Keratinocyte (primary cell): ENCODE measurements around the gene BSX. TPM values are rescaled to one million over a fixed set of nuclear protein-coding genes. Genes with fewer than 3 reads are reported as not detected.

Experiments
- DNase-seq: peaks from one replicate; pipeline ENCODE4 v3.0.0-alpha.2; 2011; ENCODE audit warnings: low read depth, missing footprints, low spot score
- FAIRE-seq: peaks from 2 replicates; lab custom pipeline; 2011; peaks lifted over from hg19 to GRCh38; lab: Jason Lieb, UNC
- H2AFZ ChIP-seq: 2 replicates; pipeline ENCODE4 v1.6.0; 2012; ENCODE audit warnings: low read length, control low read depth, inconsistent platforms; ENCODE audit not compliant: control insufficient read depth
- H3K27ac ChIP-seq: 2 replicates; pipeline ENCODE4 v1.5.1; 2011; ENCODE audit warnings: low read length; ENCODE audit not compliant: control insufficient read depth, insufficient read depth
- H3K27me3 ChIP-seq: 3 replicates; pipeline ENCODE4 v1.6.0; 2011; ENCODE audit warnings: low read length; ENCODE audit not compliant: control insufficient read depth, insufficient read depth; ENCODE audit errors: extremely low read depth
- H3K36me3 ChIP-seq, 2 experiments: 2 replicates in 1 of 2; 3 replicates in 1 of 2; pipeline ENCODE4 v1.5.1; 2011; ENCODE audit warnings: low read length in 2 of 2, mild to moderate bottlenecking in 1 of 2; ENCODE audit not compliant: control insufficient read depth in 2 of 2, insufficient read depth in 2 of 2; ENCODE audit errors: extremely low read depth in 1 of 2
- H3K4me1 ChIP-seq: 3 replicates; pipeline ENCODE4 v1.5.1; 2011; ENCODE audit warnings: low read length; ENCODE audit not compliant: control insufficient read depth, insufficient read depth; ENCODE audit errors: extremely low read depth
- H3K4me2 ChIP-seq: 3 replicates; pipeline ENCODE4 v1.6.0; 2011; ENCODE audit warnings: low read depth, low read length; ENCODE audit not compliant: control insufficient read depth, insufficient read depth; ENCODE audit errors: extremely low read depth
- H3K4me3 ChIP-seq, 3 experiments: fragments of 200-600 bp in 1 of 3; sonication (generic) in 1 of 3; 2 replicates in 2 of 3; 3 replicates in 1 of 3; pipeline ENCODE4 v1.5.1; 2011 to 2016; ENCODE audit warnings: low read length in 3 of 3, mild to moderate bottlenecking in 3 of 3, control low read depth in 2 of 3, inconsistent platforms in 1 of 3, low read depth in 1 of 3, mixed read lengths in 1 of 3, mixed run types in 1 of 3, moderate library complexity in 1 of 3; ENCODE audit not compliant: control insufficient read depth in 2 of 3, insufficient read depth in 2 of 3; ENCODE audit errors: extremely low read depth in 1 of 3
- H3K79me2 ChIP-seq: 2 replicates; pipeline ENCODE4 v1.6.0; 2012; ENCODE audit warnings: low read length; ENCODE audit not compliant: control insufficient read depth, insufficient read depth
- H3K9ac ChIP-seq: 3 replicates; pipeline ENCODE4 v1.6.0; 2011; ENCODE audit warnings: low read length; ENCODE audit not compliant: control insufficient read depth, insufficient read depth; ENCODE audit errors: extremely low read depth
- H3K9me1 ChIP-seq: 3 replicates; pipeline ENCODE4 v1.6.0; 2011; ENCODE audit warnings: low read length; ENCODE audit not compliant: control insufficient read depth, insufficient read depth; ENCODE audit errors: extremely low read depth
- H3K9me3 ChIP-seq: 2 replicates; pipeline ENCODE4 v1.5.1; 2012; ENCODE audit warnings: low read depth, low read length; ENCODE audit not compliant: control insufficient read depth
- H4K20me1 ChIP-seq: 3 replicates; pipeline ENCODE4 v1.6.0; 2011; ENCODE audit warnings: low read length; ENCODE audit not compliant: control insufficient read depth, insufficient read depth; ENCODE audit errors: extremely low read depth
- CTCF ChIP-seq, 3 experiments: IDR thresholded peaks in 1 of 3; conservative IDR thresholded peaks in 1 of 3; optimal IDR thresholded peaks in 1 of 3; 2 replicates in 2 of 3; 3 replicates in 1 of 3; pipeline versions ENCODE3 to v1.5.1; 2011; ENCODE audit warnings: low read length in 3 of 3, mild to moderate bottlenecking in 3 of 3, moderate library complexity in 2 of 3, control low read depth in 1 of 3, inconsistent platforms in 1 of 3; ENCODE audit not compliant: insufficient read depth in 2 of 3; ENCODE audit errors: extremely low read depth in 1 of 3
- EZH2 ChIP-seq: IDR thresholded peaks from one replicate; pipeline ENCODE4 v1.6.1; 2012; ENCODE audit warnings: inconsistent platforms, mild to moderate bottlenecking, low read length, moderate library complexity
- dilution Hi-C: fragments of 300-500 bp; cut with MboI; formaldehyde crosslinking; loops from one replicate; pipeline ENCODE4 v1.7.0; 2020; ENCODE audit warnings: low sequenced_read_pairs; ENCODE audit not compliant: extremely low pct_ligation_motif_present
- polyA plus RNA-seq, 5 experiments: library from polyadenylated mRNA; depleted of rRNA in 3 of 5; stranded (reverse) in 3 of 5; stranded (forward) in 1 of 5; unstranded in 1 of 5; fragments of >200 nt; gene quantifications; 1 replicate in 1 of 5; 2 replicates in 3 of 5; 3 replicates in 1 of 5; pipeline versions ENCODE4 v1.2.1 to v1.2.3, GENCODE V29; 2011 to 2012; ENCODE audit warnings: missing spikeins in 2 of 5, low read depth in 1 of 5, low replicate concordance in 1 of 5

The BSX gene
- polyA plus RNA-seq, 1 donor (not counting 4 experiments of a cell fraction or from before 2014, with no cell fraction given), result not detected

- Histone ChIP-seq H3K9me1 (no peaks in the 10 kb centered on the region), H3K9me3 (no peaks in the 10 kb centered on the region), H2AFZ (no peak overlapping the region), H3K4me3 (no peak overlapping the region), H3K79me2 (no peaks in the 10 kb centered on the region), H3K27me3 (no peaks in the 10 kb centered on the region), H4K20me1 (no peaks in the 10 kb centered on the region), H3K4me2 (no peak overlapping the region), H3K27ac (no peak overlapping the region), H3K36me3 (no peaks in the 10 kb centered on the region), H3K9ac (no peak overlapping the region), H3K4me1 (no peaks in the 10 kb centered on the region)
- dilution Hi-C loops, result no loop called here
- FAIRE-seq (no peak), DNase-seq (no peak)
- no peak for TF ChIP-seq EZH2
- TF ChIP-seq CTCF (optimal IDR thresholded peaks at IDR 0.05 in 1 of 3, IDR thresholded peaks at IDR 0.05 in 1 of 3, conservative IDR thresholded peaks at IDR 0.05 in 1 of 3; ENCODE audit: extremely low read depth in 1 of 3, insufficient read depth in 2 of 3, low read length in 3 of 3), result no peak
Measured at GRCh38 chr11:122937983-122938382, 43.7 kb downstream of the BSX start.

GRCh38 chr11:122933416-122933815, 48.2 kb downstream of the BSX start:
- Histone ChIP-seq H3K79me2 (no peaks in the 10 kb centered on the region), H3K4me3 (no peak overlapping the region), H3K27ac (no peak overlapping the region), H3K4me2 (no peak overlapping the region), H2AFZ (no peak overlapping the region), H3K9ac (no peak overlapping the region), H3K4me1 (no peaks in the 10 kb centered on the region), H3K36me3 (no peaks in the 10 kb centered on the region), H3K9me3 (no peaks in the 10 kb centered on the region), H3K27me3 (no peaks in the 10 kb centered on the region), H3K9me1 (no peaks in the 10 kb centered on the region), H4K20me1 (no peaks in the 10 kb centered on the region)
- no peak for DNase-seq
- dilution Hi-C loops, result no loop called here
- FAIRE-seq, result no peak
- no peak for TF ChIP-seq CTCF (optimal IDR thresholded peaks at IDR 0.05 in 1 of 3, IDR thresholded peaks at IDR 0.05 in 1 of 3, conservative IDR thresholded peaks at IDR 0.05 in 1 of 3; ENCODE audit: extremely low read depth in 1 of 3, insufficient read depth in 2 of 3, low read length in 3 of 3)
- no peak for TF ChIP-seq EZH2
